DMS53 treated with DMSO at 0.1 percent for 48 hours (cell line): ENCODE data around the gene FUCA1.
"Not testable (repeated sequence)": the region's sequence is repeated elsewhere in the genome, so short reads cannot be mapped to it uniquely, and the experiment has no call there.

Source experiments
- DNase-seq: peaks from one replicate; lab custom pipeline; 2025; ENCODE audit not compliant: unreplicated experiment; lab: John Stamatoyannopoulos, UW

The FUCA1 gene

GRCh38 chr1:23843644-23844043 is 24.4 kb downstream of the FUCA1 start:
- no peak for DNase-seq

DNA sequence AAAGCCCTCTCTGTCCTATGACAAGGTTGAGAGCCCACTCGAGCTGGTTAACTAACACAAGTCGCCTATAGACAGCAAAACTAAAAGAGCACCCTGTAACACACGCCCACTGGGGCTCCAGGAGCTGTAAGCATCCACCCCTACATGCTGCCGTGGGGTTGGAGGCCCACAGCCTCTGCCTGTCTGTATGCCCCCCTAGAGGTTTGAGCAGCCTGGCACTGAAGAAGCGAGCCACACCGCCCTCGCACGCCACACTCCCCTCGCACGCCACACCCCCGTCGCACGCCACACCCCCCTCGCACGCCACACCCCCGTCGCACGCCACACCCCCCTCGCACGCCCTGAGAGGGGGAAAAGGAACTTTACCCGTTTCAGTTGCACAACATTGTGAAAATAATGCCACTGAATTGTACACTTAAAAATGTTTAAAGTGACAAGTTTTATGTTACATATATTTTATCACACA is 29.7 kb downstream of the FUCA1 start:
- DNase-seq, result peak; percentile 41

- no peak for DNase-seq
Measured at GRCh38 chr1:23837908-23838307, 30.2 kb downstream of the FUCA1 start.

- no peak for DNase-seq
Measured at GRCh38 chr1:23836037-23836436, 32.1 kb downstream of the FUCA1 start.

DNA sequence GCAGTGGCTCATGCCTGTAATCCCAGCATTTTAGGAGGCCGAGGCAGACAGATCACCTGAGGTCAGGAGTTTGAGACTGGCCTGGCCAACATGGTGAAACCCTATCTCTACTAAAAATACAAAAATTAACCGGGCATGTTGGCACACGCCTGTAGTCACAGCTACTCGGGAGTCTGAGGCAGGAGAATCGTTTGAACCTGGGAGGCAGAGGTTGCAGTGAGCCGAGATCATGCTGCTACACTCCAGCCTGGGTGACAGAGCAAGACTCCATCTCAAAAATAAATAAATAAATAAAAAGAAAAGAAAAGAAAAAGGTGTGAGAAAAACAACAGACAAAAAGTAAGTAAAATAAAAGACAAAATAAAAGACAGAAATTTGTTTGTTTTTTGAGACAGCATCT is 33.9 kb downstream of the FUCA1 start:
- DNase-seq, result not testable (repeated sequence)

GRCh38 chr1:23827717-23828116 is 40.4 kb downstream of the FUCA1 start:
- DNase-seq, result no peak

DNA sequence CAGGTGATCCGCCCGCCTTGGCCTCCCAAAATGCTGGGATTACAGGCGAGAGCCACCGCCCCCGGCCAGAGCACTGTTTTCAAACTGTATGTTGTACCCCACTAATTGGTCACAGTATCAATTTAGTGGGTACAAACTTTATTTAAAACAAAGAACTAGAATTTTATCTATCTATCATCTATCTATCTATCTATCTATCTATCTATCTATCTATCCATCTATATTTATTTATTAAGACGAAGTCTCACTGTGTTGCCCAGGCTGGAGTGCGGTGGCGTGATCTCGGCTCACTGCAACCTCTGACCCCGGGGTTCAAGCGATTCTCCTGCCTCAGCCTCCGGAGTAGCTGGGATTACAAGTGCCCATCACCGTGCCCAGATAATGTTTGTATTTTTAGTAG is 41.5 kb downstream of the FUCA1 start:
- DNase-seq, result not testable (repeated sequence)

- no peak for DNase-seq
Measured at GRCh38 chr1:23825762-23826522, 42.1 kb downstream of the FUCA1 start.

DNA sequence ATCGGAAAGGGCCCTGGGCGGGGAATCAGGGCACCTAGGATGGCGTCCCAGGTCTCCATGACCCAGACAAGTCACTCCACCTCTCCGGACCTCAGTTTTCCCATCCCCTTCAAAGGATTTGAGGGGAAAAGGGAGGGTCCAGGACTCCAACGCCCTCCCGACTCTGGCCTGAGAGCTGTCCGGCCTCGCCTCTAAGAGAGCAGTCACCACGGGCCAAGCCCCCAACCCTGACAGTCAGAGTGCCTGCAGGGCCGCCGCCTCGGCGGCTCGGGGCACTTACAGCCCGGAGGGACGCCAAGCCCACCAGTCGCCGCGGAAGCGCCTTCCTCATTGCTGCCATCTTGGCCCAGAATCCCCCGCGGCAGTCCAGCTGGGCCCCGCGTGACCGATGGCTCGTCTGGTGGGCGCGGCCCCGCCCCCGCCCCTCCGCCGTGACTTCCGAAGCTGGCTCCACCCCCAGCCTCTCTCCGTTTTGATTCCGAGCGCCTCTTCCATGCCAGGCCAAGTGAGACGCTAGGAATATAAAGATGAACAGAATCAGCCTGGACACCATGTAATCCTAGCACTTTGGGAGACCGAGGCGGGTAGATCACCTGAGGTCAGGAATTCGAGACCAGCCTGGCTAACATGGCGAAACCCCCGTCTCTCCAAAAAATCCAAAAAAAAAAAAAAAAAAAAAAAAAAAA is 42.9 kb downstream of the FUCA1 start, which contains the start of gene HMGCL:
Gene HMGCL, minus strand, starts transcription at position 354 of the 686 bp plus-strand sequence. Its CDS starts 14 bp downstream, at position 340.
- peak; percentile 84 for DNase-seq

DNA sequence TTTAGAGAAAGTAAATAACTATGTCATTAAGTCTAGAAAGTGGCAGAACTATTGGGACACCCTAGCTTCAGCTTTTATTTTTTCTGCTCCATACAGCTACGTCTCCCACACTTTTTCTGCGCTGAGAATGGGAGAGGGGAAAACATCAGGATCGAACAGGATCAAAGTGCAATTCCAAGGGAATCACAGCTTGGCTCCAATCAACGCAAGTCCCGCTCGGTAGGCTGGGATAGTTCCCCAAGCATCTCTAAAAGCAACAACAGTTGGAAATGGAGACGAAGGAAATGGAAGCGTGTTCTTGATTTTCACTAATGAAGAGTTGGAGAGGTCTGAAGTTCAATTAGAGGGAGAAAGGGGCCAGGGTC is 43.4 kb downstream of the FUCA1 start:
- DNase-seq, result no peak

DNA sequence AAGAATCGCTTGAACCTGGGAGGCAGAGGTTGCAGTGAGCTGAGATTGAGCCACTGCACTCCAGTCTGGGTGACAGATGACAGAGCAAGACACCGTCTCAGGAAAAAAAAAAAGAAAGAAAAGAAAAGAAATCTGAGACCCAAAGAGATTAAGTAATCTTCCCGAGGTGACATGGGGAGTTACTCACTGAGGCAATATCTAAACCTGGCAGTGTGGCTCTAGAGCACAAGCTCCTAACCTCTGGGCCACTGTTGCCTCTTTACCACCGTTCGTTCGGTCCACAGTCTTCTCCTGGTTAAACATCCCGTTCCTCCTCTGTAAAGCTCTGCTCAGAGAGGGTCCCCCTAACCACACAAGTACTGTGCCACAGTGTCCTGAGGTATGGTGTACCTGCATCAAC is 44.3 kb downstream of the FUCA1 start:
- no peak for DNase-seq

- DNase-seq, result no peak
Measured at GRCh38 chr1:23817633-23818032, 50.5 kb downstream of the FUCA1 start.

DNA sequence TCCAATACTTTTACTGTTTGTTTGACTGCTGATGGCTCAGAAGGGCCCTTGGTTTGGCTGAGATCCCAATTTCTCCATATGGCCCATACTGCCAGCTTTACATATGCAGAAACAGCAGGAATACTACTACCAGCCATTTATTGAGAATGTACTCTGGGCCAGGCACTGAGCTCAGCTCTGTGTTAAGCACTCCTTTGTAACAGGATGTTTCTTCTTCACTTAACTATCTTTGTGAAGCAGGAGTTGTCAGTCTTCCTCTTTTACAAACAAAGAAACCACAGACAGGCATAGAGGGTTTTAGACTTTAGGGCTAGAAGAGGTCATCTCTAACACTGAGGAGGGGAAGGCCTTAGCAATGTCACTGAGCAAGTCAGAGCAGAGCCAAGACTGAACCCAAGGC is 51.2 kb downstream of the FUCA1 start:
- DNase-seq, result no peak

DNA sequence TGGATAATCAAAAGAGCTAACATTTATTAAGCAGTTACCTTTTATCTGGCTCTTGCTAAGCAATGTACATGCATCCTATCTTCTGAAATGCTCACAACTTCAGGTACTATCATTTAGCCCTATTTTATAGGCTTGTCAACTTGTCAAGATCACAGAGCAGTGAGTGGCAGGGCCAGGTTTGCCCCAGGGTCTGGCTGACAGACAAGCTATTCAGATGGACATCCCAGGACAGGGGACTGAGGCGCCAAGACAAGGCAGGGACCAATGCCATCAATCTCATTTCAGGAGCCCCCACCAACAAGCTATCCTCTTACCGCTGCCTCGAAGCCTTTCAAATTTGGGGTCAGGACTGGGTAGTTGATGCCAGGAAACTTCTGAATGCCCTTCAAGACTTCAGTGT is 51.7 kb downstream of the FUCA1 start:
- DNase-seq, result no peak

- DNase-seq, result no peak
Measured at GRCh38 chr1:23814016-23814415, 54.1 kb downstream of the FUCA1 start.

GRCh38 chr1:23810818-23811540 is 57.1 kb downstream of the FUCA1 start:
- DNase-seq, result no peak

DNA sequence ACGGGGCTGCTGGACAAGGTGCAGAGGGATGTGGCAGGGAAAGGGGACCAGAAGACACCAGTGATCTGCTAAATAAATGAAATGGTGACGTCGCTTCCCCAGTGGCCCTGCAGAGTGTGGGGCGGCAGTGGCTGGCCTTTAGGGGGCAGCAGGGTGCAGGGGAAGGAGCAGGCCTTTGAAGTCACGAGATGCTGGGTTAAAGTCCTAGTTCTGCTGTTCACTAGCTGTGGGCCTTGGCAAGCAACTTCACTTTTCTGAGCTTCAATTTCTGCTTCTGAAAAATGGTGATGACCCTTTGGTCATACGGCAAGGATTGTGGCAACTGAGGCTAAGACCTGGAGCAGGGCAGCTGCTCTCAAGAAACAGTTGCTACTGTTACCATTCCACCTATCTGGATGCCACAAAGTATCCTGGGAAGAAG is 58.3 kb downstream of the FUCA1 start:
- peak; percentile 83 for DNase-seq

DNA sequence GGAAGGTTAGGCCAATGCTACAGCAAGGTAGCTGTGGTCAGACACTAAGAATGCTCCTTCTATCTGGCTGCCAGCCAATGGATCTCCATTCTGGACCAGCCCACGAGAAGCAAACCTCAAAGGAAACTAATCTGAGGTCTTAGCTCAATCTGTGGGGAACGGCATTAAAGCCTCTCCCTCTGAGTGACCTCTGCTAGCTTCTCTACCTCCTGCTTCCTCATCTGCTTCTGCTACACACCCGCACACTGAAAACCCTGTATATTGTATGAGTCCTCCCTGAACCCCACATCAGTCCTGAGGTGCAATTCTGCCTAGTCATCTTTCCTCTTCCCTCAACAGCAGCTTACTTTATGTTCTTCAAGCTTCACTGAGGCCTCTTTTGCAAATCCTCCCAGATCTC is 60.6 kb downstream of the FUCA1 start:
- DNase-seq, result no peak

DNA sequence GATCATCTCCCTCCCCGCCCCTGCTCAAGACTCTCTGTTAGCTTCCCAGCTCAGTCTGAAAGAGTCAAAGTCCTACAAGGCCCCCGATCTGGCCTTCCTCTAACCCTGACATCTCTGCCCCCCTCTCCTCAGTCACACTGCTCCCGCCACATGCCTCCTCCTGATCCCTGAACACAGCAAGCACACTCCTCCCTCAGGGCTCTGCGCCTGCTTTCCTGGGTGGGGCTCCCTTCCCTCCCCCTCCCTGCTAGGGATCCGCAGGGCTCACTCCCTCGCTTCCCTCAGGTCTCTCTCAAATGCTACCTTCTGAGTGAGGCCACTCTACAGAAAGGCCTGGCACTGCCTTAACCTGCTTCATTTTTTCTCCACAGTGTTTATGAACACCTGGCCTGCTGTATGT is 61.8 kb downstream of the FUCA1 start:
- no peak for DNase-seq

- no peak for DNase-seq
Measured at GRCh38 chr1:23805025-23805424, 63.1 kb downstream of the FUCA1 start.

GRCh38 chr1:23804183-23804835 is 63.8 kb downstream of the FUCA1 start:
- no peak for DNase-seq
